GM23338 (cell line): Measurements from ENCODE around the gene LARP7.

Source experiments
- CREB1 ChIP-seq: fragments of 250-450 bp; sonication (Bioruptor Pico); IDR thresholded peaks from 2 replicates; pipeline ENCODE4 v1.5.0; 2020; ENCODE audit warnings: low read depth, mild to moderate bottlenecking, moderate library complexity
- EZH2 ChIP-seq: fragments of 200-600 bp; sonication (generic); IDR thresholded peaks from one replicate; pipeline ENCODE4 v1.8.0; 2017; ENCODE audit warnings: antibody characterized with exemption, mild to moderate bottlenecking, low read depth; ENCODE audit not compliant: unreplicated experiment
- EZH2phosphoT487 ChIP-seq: fragments of 200-600 bp; sonication (generic); IDR thresholded peaks from one replicate; pipeline ENCODE4 v1.8.1; 2018; ENCODE audit warnings: antibody characterized with exemption; ENCODE audit not compliant: unreplicated experiment
- JUNB ChIP-seq: IDR thresholded peaks from one replicate; pipeline ENCODE4 v1.6.1; 2016; ENCODE audit warnings: antibody characterized with exemption; ENCODE audit not compliant: unreplicated experiment
- POLR2AphosphoS5 ChIP-seq: IDR thresholded peaks from 2 replicates; pipeline ENCODE4 v1.6.1; 2016; ENCODE audit warnings: antibody characterized with exemption, low read depth
- STAT1 ChIP-seq: IDR thresholded peaks from one replicate; pipeline ENCODE4 v1.6.1; 2016; ENCODE audit warnings: antibody characterized with exemption; ENCODE audit not compliant: unreplicated experiment
- ZNF114 ChIP-seq: fragments of 250-450 bp; sonication (Bioruptor Pico); IDR thresholded peaks from 2 replicates; pipeline ENCODE4 v1.5.0; 2020; ENCODE audit warnings: mild to moderate bottlenecking, moderate library complexity
- TF ChIP-seq, protein P1 (sequence below), 2 experiments: fragments of 200-600 bp in 1 of 2; sonication (generic) in 1 of 2; conservative IDR thresholded peaks; 2 replicates each; pipeline versions ENCODE4 v1.5.1 to v1.6.1; 2016 to 2017; ENCODE audit warnings: antibody characterized with exemption in 2 of 2, low read depth in 2 of 2, mild to moderate bottlenecking in 2 of 2, moderate library complexity in 1 of 2
- TF ChIP-seq, protein P2 (sequence below): IDR thresholded peaks from one replicate; pipeline ENCODE4 v1.6.1; 2018; ENCODE audit warnings: antibody characterized with exemption; ENCODE audit not compliant: unreplicated experiment
- TF ChIP-seq, protein P3 (sequence below): IDR thresholded peaks from 2 replicates; pipeline ENCODE4 v1.6.1; 2016; ENCODE audit warnings: antibody characterized with exemption

DNA sequence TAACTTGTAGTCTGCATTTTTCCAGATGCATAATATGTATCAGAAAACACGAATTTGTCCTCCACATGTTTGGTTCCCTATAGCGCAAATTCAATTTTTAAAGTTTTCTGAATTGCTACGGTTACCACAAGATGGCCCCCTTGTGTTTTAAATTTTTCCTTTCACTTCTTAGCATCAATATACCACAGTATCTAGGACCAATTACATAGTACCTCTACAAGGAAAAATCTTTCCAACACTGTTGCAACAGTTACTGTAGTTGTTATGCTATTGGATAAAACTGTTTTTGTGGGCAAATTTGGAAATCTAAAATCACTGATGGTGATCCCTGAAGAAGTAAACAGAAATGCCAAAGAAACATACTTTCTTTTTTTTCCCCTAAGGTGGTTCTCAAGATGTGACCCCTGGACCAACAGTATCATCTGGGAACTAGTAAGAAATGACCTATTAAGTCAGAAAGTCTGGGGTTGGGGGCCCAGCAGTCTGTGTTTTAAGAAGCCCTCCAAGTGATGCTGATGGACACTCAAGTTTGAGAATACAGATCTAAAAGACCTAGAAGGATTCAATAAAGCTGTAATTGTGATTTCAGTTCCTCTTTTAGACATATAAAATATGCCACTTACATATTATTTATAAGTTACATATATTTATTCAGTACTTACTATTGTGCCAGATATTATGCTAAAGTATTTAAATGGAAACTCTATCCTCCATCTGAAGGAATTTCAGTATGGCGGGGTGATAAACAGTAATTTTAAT lies 3.3 kb upstream of the LARP7 start:
- no peak for TF ChIP-seq EZH2
- TF ChIP-seq, protein P1, sequence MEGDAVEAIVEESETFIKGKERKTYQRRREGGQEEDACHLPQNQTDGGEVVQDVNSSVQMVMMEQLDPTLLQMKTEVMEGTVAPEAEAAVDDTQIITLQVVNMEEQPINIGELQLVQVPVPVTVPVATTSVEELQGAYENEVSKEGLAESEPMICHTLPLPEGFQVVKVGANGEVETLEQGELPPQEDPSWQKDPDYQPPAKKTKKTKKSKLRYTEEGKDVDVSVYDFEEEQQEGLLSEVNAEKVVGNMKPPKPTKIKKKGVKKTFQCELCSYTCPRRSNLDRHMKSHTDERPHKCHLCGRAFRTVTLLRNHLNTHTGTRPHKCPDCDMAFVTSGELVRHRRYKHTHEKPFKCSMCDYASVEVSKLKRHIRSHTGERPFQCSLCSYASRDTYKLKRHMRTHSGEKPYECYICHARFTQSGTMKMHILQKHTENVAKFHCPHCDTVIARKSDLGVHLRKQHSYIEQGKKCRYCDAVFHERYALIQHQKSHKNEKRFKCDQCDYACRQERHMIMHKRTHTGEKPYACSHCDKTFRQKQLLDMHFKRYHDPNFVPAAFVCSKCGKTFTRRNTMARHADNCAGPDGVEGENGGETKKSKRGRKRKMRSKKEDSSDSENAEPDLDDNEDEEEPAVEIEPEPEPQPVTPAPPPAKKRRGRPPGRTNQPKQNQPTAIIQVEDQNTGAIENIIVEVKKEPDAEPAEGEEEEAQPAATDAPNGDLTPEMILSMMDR (conservative IDR thresholded peaks at IDR 0.05; ENCODE audit: low read depth in 2 of 2): peak; percentile 66 to 75
- TF ChIP-seq ZNF114 (CRISPR knock-in tag): no peak
- TF ChIP-seq, protein P2, sequence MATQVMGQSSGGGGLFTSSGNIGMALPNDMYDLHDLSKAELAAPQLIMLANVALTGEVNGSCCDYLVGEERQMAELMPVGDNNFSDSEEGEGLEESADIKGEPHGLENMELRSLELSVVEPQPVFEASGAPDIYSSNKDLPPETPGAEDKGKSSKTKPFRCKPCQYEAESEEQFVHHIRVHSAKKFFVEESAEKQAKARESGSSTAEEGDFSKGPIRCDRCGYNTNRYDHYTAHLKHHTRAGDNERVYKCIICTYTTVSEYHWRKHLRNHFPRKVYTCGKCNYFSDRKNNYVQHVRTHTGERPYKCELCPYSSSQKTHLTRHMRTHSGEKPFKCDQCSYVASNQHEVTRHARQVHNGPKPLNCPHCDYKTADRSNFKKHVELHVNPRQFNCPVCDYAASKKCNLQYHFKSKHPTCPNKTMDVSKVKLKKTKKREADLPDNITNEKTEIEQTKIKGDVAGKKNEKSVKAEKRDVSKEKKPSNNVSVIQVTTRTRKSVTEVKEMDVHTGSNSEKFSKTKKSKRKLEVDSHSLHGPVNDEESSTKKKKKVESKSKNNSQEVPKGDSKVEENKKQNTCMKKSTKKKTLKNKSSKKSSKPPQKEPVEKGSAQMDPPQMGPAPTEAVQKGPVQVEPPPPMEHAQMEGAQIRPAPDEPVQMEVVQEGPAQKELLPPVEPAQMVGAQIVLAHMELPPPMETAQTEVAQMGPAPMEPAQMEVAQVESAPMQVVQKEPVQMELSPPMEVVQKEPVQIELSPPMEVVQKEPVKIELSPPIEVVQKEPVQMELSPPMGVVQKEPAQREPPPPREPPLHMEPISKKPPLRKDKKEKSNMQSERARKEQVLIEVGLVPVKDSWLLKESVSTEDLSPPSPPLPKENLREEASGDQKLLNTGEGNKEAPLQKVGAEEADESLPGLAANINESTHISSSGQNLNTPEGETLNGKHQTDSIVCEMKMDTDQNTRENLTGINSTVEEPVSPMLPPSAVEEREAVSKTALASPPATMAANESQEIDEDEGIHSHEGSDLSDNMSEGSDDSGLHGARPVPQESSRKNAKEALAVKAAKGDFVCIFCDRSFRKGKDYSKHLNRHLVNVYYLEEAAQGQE: no peak
- no peak for TF ChIP-seq POLR2AphosphoS5
- TF ChIP-seq CREB1 (CRISPR knock-in tag): no peak
- no peak for TF ChIP-seq EZH2phosphoT487
- TF ChIP-seq JUNB: no peak
- no peak for TF ChIP-seq STAT1
- TF ChIP-seq, protein P3, sequence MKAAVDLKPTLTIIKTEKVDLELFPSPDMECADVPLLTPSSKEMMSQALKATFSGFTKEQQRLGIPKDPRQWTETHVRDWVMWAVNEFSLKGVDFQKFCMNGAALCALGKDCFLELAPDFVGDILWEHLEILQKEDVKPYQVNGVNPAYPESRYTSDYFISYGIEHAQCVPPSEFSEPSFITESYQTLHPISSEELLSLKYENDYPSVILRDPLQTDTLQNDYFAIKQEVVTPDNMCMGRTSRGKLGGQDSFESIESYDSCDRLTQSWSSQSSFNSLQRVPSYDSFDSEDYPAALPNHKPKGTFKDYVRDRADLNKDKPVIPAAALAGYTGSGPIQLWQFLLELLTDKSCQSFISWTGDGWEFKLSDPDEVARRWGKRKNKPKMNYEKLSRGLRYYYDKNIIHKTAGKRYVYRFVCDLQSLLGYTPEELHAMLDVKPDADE: no peak
